Endodermal cell (in vitro differentiated cells): Measurements from ENCODE around the gene CROCC2. TPM values are rescaled to one million over a fixed set of nuclear protein-coding genes. Genes with fewer than 3 reads are reported as not detected.

Experiments
- DNase-seq: peaks from one replicate; pipeline ENCODE4 v3.0.0-alpha.2; 2017
- H3K27ac ChIP-seq: 2 replicates; pipeline ENCODE4 v1.5.1; 2013; ENCODE audit warnings: mild to moderate bottlenecking, low read depth, low read length, moderate library complexity
- H3K27me3 ChIP-seq: 2 replicates; pipeline ENCODE4 v1.6.1; 2013; ENCODE audit warnings: mild to moderate bottlenecking, low read length, moderate library complexity; ENCODE audit not compliant: insufficient read depth, control insufficient read depth, poor library complexity, severe bottlenecking
- H3K36me3 ChIP-seq: 2 replicates; pipeline ENCODE4 v1.7.0; 2013; ENCODE audit warnings: mild to moderate bottlenecking, low read length, moderate library complexity; ENCODE audit not compliant: control insufficient read depth, insufficient read depth
- H3K4me1 ChIP-seq: one replicate; pipeline ENCODE4 v1.7.0; 2013; ENCODE audit warnings: low read length; ENCODE audit not compliant: control insufficient read depth, insufficient read depth
- H3K4me3 ChIP-seq: 2 replicates; pipeline ENCODE4 v1.5.1; 2013; ENCODE audit warnings: mild to moderate bottlenecking, low read length, moderate library complexity
- H3K9ac ChIP-seq: 2 replicates; pipeline ENCODE4 v1.6.1; 2013; ENCODE audit warnings: mild to moderate bottlenecking, low read length, moderate library complexity; ENCODE audit not compliant: poor library complexity, severe bottlenecking; ENCODE audit errors: extremely low read depth
- H3K9me3 ChIP-seq: 2 replicates; pipeline ENCODE4 v1.6.1; 2013; ENCODE audit warnings: mild to moderate bottlenecking, low read length, moderate library complexity; ENCODE audit not compliant: control insufficient read depth
- H3K27ac Mint-ChIP-seq: 2 replicates; pipeline ENCODE4 v1.8.0; 2020; ENCODE audit warnings: mixed read lengths
- H3K27me3 Mint-ChIP-seq: 2 replicates; pipeline ENCODE4 v1.8.0; 2021; ENCODE audit warnings: mild to moderate bottlenecking, mixed read lengths; ENCODE audit not compliant: insufficient read depth
- H3K36me3 Mint-ChIP-seq: 2 replicates; pipeline ENCODE4 v1.8.0; 2020; ENCODE audit warnings: low read depth, mixed read lengths
- H3K4me1 Mint-ChIP-seq: 2 replicates; pipeline ENCODE4 v1.8.0; 2020; ENCODE audit warnings: mixed read lengths
- H3K4me3 Mint-ChIP-seq: 2 replicates; pipeline ENCODE4 v1.8.0; 2020; ENCODE audit warnings: mild to moderate bottlenecking, moderate library complexity, mixed read lengths
- H3K9me3 Mint-ChIP-seq: 2 replicates; pipeline ENCODE4 v1.8.0; 2020; ENCODE audit warnings: mild to moderate bottlenecking, mixed read lengths
- WGBS, 2 experiments: methylation state at CpG; one replicate each; pipeline versions ENCODE4 v1.1.5 to v1.1.7; 2013; ENCODE audit warnings: missing lambda C conversion rate in 2 of 2, mixed read lengths in 1 of 2; ENCODE audit not compliant: insufficient coverage in 1 of 2, insufficient read length in 1 of 2; 5-methylcytosine and 5-hydroxymethylcytosine counted together
- total RNA-seq, 2 donors: library from RNA; stranded (reverse); fragmentation: NEBNext Ultra II Directional in 1 of 2; extraction: Animal tissue kit (Norgen Biotek cat#: 25700) in 1 of 2; gene quantifications; 2 replicates in 1 of 2; 3 replicates in 1 of 2; pipeline ENCODE4 v1.2.1, GENCODE V29; 2021
- TF ChIP-seq, protein P1 (sequence below): fragments of 200-600 bp; sonication (generic); conservative IDR thresholded peaks from 2 replicates; pipeline ENCODE4 v1.5.0; 2021; ENCODE audit warnings: antibody characterized with exemption, mild to moderate bottlenecking

CROCC2 gene
- total RNA-seq, 2 donors from 2014 or later: not detected

DNA sequence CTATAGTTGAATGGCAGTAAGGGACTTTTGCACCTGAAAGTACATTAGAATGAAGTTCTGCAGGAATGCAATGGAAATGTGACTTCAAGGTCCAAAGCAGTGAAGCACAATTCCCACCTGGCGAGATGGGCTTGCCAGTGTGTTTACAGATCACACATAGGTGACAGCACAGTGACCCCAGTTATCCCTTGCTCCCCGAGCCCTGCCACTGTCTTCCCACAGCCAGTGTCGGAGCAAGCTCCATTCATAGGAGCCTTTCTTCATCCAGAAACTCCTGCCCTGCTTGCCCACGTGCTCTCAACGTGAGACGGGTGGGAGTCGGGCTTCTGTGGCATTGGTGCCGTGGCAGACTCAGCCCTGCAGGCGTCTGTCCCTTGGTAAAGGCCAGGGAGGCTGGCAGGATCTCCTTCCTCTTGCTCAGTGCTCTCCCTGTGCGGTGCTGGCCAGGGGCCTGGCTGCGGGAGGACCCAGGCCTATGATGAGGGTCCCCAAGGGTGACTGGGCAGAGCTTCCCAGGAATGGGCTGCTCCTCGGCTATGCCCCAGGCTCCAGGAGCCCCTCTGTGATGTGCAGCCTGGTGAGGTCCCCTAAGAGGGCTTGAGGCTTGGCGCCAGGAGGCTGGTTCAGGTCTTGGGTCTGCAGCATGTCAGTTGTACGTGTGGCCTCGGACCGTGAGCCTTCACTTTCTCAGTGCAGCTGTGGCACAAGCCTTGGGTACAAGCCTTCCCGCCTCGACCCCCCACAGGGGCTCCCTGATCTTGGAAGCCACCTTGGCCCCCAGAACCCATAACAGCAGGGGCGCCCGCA is 132.4 kb downstream of the CROCC2 start:
- no peaks in the 10 kb centered on the region for H3K4me1 Mint-ChIP-seq
- H3K9ac ChIP-seq: no peak overlapping the region
- no peaks in the 10 kb centered on the region for H3K9me3 Mint-ChIP-seq
- 89 to 90% methylated on average over 9 to 20 of the region's 20 CpGs for WGBS, 2 experiments
- H3K4me3 ChIP-seq: no peak overlapping the region
- H3K27ac ChIP-seq: no peak overlapping the region
- H3K27me3 Mint-ChIP-seq: peaks cover 46% of the 10 kb centered on the region
- peaks cover 44% of the 10 kb centered on the region for H3K27me3 ChIP-seq
- H3K36me3 Mint-ChIP-seq: no peaks in the 10 kb centered on the region
- TF ChIP-seq, protein P1, sequence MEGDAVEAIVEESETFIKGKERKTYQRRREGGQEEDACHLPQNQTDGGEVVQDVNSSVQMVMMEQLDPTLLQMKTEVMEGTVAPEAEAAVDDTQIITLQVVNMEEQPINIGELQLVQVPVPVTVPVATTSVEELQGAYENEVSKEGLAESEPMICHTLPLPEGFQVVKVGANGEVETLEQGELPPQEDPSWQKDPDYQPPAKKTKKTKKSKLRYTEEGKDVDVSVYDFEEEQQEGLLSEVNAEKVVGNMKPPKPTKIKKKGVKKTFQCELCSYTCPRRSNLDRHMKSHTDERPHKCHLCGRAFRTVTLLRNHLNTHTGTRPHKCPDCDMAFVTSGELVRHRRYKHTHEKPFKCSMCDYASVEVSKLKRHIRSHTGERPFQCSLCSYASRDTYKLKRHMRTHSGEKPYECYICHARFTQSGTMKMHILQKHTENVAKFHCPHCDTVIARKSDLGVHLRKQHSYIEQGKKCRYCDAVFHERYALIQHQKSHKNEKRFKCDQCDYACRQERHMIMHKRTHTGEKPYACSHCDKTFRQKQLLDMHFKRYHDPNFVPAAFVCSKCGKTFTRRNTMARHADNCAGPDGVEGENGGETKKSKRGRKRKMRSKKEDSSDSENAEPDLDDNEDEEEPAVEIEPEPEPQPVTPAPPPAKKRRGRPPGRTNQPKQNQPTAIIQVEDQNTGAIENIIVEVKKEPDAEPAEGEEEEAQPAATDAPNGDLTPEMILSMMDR: no peak
- no peak overlapping the region for H3K27ac Mint-ChIP-seq
- no peak overlapping the region for H3K4me3 Mint-ChIP-seq
- no peaks in the 10 kb centered on the region for H3K9me3 ChIP-seq
- H3K36me3 ChIP-seq: no peaks in the 10 kb centered on the region
- H3K4me1 ChIP-seq: peaks cover 6% of the 10 kb centered on the region
- no peak for DNase-seq

DNA sequence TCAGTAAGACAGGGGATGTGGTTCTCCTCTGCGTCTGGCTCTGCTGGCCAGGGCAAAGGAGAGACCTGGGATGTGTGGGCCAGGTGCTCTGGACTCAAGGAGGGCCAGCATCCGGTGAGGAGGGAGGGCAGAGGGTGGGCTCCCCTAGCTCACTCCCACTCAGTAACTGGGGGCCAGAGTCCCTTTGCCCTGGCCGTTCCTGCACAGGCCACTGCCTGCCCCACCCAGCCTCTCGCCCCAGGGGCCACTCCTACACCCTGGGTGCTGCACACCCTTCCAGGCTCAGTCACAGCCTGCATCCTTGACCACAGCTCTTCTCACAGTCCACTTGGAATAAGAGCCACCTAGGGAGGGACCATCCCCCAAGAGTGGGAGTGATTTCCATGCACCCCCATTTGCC is 133.3 kb downstream of the CROCC2 start:
- no peak for DNase-seq
- Histone ChIP-seq H3K4me3 (no peak overlapping the region), H3K36me3 (no peaks in the 10 kb centered on the region), H3K27ac (no peak overlapping the region), H3K9ac (no peak overlapping the region), H3K9me3 (no peaks in the 10 kb centered on the region), H3K4me1 (peaks cover 6% of the 10 kb centered on the region), H3K27me3 (peaks cover 44% of the 10 kb centered on the region)
- H3K4me1 Mint-ChIP-seq: no peaks in the 10 kb centered on the region
- TF ChIP-seq, protein P1: no peak
- no peaks in the 10 kb centered on the region for H3K36me3 Mint-ChIP-seq
- no peaks in the 10 kb centered on the region for H3K9me3 Mint-ChIP-seq
- H3K4me3 Mint-ChIP-seq: no peak overlapping the region
- peaks cover 47% of the 10 kb centered on the region for H3K27me3 Mint-ChIP-seq
- 87 to 93% methylated on average over 3 to 4 of the region's 4 CpGs for WGBS, 2 experiments
- H3K27ac Mint-ChIP-seq: no peak overlapping the region

- TF ChIP-seq, protein P1: no peak
- no peaks in the 10 kb centered on the region for H3K4me1 Mint-ChIP-seq
- no peak for DNase-seq
- no peaks in the 10 kb centered on the region for H3K36me3 Mint-ChIP-seq
- H3K27me3 ChIP-seq: peaks cover 41% of the 10 kb centered on the region
- H3K27me3 Mint-ChIP-seq: peaks cover 41% of the 10 kb centered on the region
- H3K9me3 ChIP-seq: no peaks in the 10 kb centered on the region
- peaks cover 4% of the 10 kb centered on the region for H3K9me3 Mint-ChIP-seq
- H3K36me3 ChIP-seq: no peaks in the 10 kb centered on the region
- H3K4me1 ChIP-seq: peaks cover 6% of the 10 kb centered on the region
- H3K9ac ChIP-seq: no peak overlapping the region
- no peak overlapping the region for H3K27ac Mint-ChIP-seq
- H3K27ac ChIP-seq: no peak overlapping the region
- WGBS, 2 experiments: 86 to 91% methylated on average over 5 to 13 of the region's 13 CpGs
- no peak overlapping the region for H3K4me3 Mint-ChIP-seq
- no peak overlapping the region for H3K4me3 ChIP-seq
Measured at GRCh38 chr2:241040081-241040803, 134.1 kb downstream of the CROCC2 start.
